ENCODE measurements around the gene ITPKC. TPM values are rescaled to one million over a fixed set of nuclear protein-coding genes. Genes with fewer than 3 reads are reported as not detected.
"Not testable (repeated sequence)": the region's sequence is repeated elsewhere in the genome, so short reads cannot be mapped to it uniquely, and the experiment has no call there.

ITPKC gene
- total RNA-seq, 1 donor from 2014 or later: 92.6 TPM

GRCh38 chr19:40721936-40722661 is 5.2 kb downstream of the ITPKC start:
- Histone ChIP-seq H3K27me3 (no peaks in the 10 kb centered on the region), H3K36me3 (peaks cover 4 to 36% of the 10 kb centered on the region in 2 donors), H3K4me3 (peak overlapping the region; percentile 63 to 92), H3K4me1 (peaks cover 72% of the 10 kb centered on the region), H3K27ac (peak overlapping the region; percentile 99), H3K9me3 (no peaks in the 10 kb centered on the region)
- intact Hi-C loops (cut with DNase I): no loop called here
- TF ChIP-seq CTCF (IDR thresholded peaks at IDR 0.05) (no peak), POLR2AphosphoS5 (IDR thresholded peaks at IDR 0.05; ENCODE audit: insufficient read depth in 1 of 2, low read depth in 1 of 2) (peak in 1 of 2 donors; percentile 57), POLR2A (IDR thresholded peaks at IDR 0.05) (no peak)
- DNase-seq (ENCODE audit: extremely low spot score in 2 of 2): no peak

- DNase-seq (ENCODE audit: extremely low spot score in 2 of 2): no peak
- Histone ChIP-seq H3K4me3 (no peak overlapping the region), H3K36me3 (peaks cover 4 to 52% of the 10 kb centered on the region in 2 donors), H3K27me3 (no peaks in the 10 kb centered on the region), H3K9me3 (no peaks in the 10 kb centered on the region), H3K27ac (peak overlapping the region; percentile 9), H3K4me1 (peaks cover 61% of the 10 kb centered on the region)
- intact Hi-C loops (cut with DNase I): no loop called here
- TF ChIP-seq CTCF (IDR thresholded peaks at IDR 0.05) (no peak), POLR2AphosphoS5 (IDR thresholded peaks at IDR 0.05; ENCODE audit: insufficient read depth in 1 of 2, low read depth in 1 of 2) (no peak), POLR2A (IDR thresholded peaks at IDR 0.05) (no peak)
Observed at GRCh38 chr19:40723661-40724254, 6.8 kb downstream of the ITPKC start.

- no peaks in the 10 kb centered on the region for H3K9me3 ChIP-seq
- H3K27ac ChIP-seq: peak overlapping the region; percentile 47
- H3K4me3 ChIP-seq: no peak overlapping the region
- H3K27me3 ChIP-seq: no peaks in the 10 kb centered on the region
- no peak for DNase-seq (ENCODE audit: extremely low spot score in 2 of 2)
- TF ChIP-seq POLR2AphosphoS5 (IDR thresholded peaks at IDR 0.05; ENCODE audit: insufficient read depth in 1 of 2, low read depth in 1 of 2) (no peak), CTCF (IDR thresholded peaks at IDR 0.05) (no peak), POLR2A (IDR thresholded peaks at IDR 0.05) (no peak)
- peaks cover 55% of the 10 kb centered on the region for H3K4me1 ChIP-seq
- intact Hi-C loops (cut with DNase I): no loop called here
- H3K36me3 ChIP-seq: peaks cover 4 to 58% of the 10 kb centered on the region in 2 donors
Observed at GRCh38 chr19:40724315-40724714, 7.4 kb downstream of the ITPKC start.

GRCh38 chr19:40724855-40725254 is 7.9 kb downstream of the ITPKC start:
- intact Hi-C loops (cut with DNase I): no loop called here
- DNase-seq (ENCODE audit: extremely low spot score in 2 of 2): no peak
- Histone ChIP-seq H3K27ac (peak overlapping the region; percentile 47), H3K4me1 (peaks cover 50% of the 10 kb centered on the region), H3K27me3 (no peaks in the 10 kb centered on the region), H3K9me3 (no peaks in the 10 kb centered on the region), H3K36me3 (peaks cover 4 to 63% of the 10 kb centered on the region in 2 donors), H3K4me3 (no peak overlapping the region)
- TF ChIP-seq CTCF (IDR thresholded peaks at IDR 0.05) (no peak), POLR2A (IDR thresholded peaks at IDR 0.05) (no peak), POLR2AphosphoS5 (IDR thresholded peaks at IDR 0.05; ENCODE audit: insufficient read depth in 1 of 2, low read depth in 1 of 2) (no peak)

- intact Hi-C loops (cut with DNase I): no loop called here
- Histone ChIP-seq H3K9me3 (no peaks in the 10 kb centered on the region), H3K27me3 (no peaks in the 10 kb centered on the region), H3K4me1 (peaks cover 36% of the 10 kb centered on the region), H3K27ac (no peak overlapping the region), H3K4me3 (no peak overlapping the region), H3K36me3 (peaks cover 4 to 78% of the 10 kb centered on the region in 2 donors)
- TF ChIP-seq POLR2AphosphoS5 (IDR thresholded peaks at IDR 0.05; ENCODE audit: insufficient read depth in 1 of 2, low read depth in 1 of 2) (no peak), CTCF (IDR thresholded peaks at IDR 0.05) (no peak), POLR2A (IDR thresholded peaks at IDR 0.05) (no peak)
- no peak for DNase-seq (ENCODE audit: extremely low spot score in 2 of 2)
Observed at GRCh38 chr19:40726279-40726678, 9.4 kb downstream of the ITPKC start.

GRCh38 chr19:40730065-40730464 is 13.2 kb downstream of the ITPKC start:
- H3K9me3 ChIP-seq; DNase-seq (ENCODE audit: extremely low spot score in 2 of 2); H3K27ac ChIP-seq; H3K27me3 ChIP-seq; H3K4me1 ChIP-seq; intact Hi-C loops (cut with DNase I); H3K4me3 ChIP-seq: not testable (repeated sequence)
- H3K36me3 ChIP-seq: peaks cover 4 to 98% of the 10 kb centered on the region in 2 donors

- intact Hi-C loops (cut with DNase I); DNase-seq (ENCODE audit: extremely low spot score in 2 of 2); H3K4me1 ChIP-seq; H3K27ac ChIP-seq; H3K9me3 ChIP-seq; H3K27me3 ChIP-seq; H3K4me3 ChIP-seq: not testable (repeated sequence)
- peaks cover 0 to 98% of the 10 kb centered on the region in 2 donors for H3K36me3 ChIP-seq
Observed at GRCh38 chr19:40732304-40732703, 15.4 kb downstream of the ITPKC start.

Data from vagina (tissue), 2 donors.